T-helper 22 cell (primary cell): Measurements from ENCODE around the gene ZGPAT.

Experiments used
- DNase-seq: peaks from one replicate; pipeline ENCODE4 v3.0.0-alpha.2; 2020; ENCODE audit warnings: low read depth

Gene ZGPAT

GRCh38 chr20:63678667-63679465 lies 29.0 kb upstream of the ZGPAT start:
- no peak for DNase-seq

GRCh38 chr20:63679799-63680305 lies 28.0 kb upstream of the ZGPAT start:
- no peak for DNase-seq

- DNase-seq, result no peak
Observed at GRCh38 chr20:63680427-63680826, 27.4 kb upstream of the ZGPAT start.

- no peak for DNase-seq
Observed at GRCh38 chr20:63680857-63681608, 26.8 kb upstream of the ZGPAT start.

- no peak for DNase-seq
Observed at GRCh38 chr20:63681609-63682142, 26.2 kb upstream of the ZGPAT start.

- no peak for DNase-seq
Observed at GRCh38 chr20:63682384-63683139, 25.3 kb upstream of the ZGPAT start.

- no peak for DNase-seq
Observed at GRCh38 chr20:63685269-63686026, 22.4 kb upstream of the ZGPAT start.

- no peak for DNase-seq
Observed at GRCh38 chr20:63686094-63686491, 21.7 kb upstream of the ZGPAT start.

- no peak for DNase-seq
Observed at GRCh38 chr20:63686492-63687321, 21.1 kb upstream of the ZGPAT start.

GRCh38 chr20:63687419-63688178 lies 20.2 kb upstream of the ZGPAT start:
- DNase-seq, result no peak

- DNase-seq, result no peak
Observed at GRCh38 chr20:63688228-63689045, 19.4 kb upstream of the ZGPAT start.

- DNase-seq, result no peak
Observed at GRCh38 chr20:63689046-63690002, 18.5 kb upstream of the ZGPAT start.

GRCh38 chr20:63690003-63690897 lies 17.6 kb upstream of the ZGPAT start:
- no peak for DNase-seq

GRCh38 chr20:63690898-63691710 lies 16.7 kb upstream of the ZGPAT start:
- DNase-seq, result no peak

- no peak for DNase-seq
Observed at GRCh38 chr20:63691711-63692435, 16.0 kb upstream of the ZGPAT start.
